GM12892 (cell line): Measurements from ENCODE around the gene CELA2A.

ENCODE experiments used
- POLR2A ChIP-seq: IDR thresholded peaks from 2 replicates; pipeline ENCODE4 v1.6.1; 2011; ENCODE audit warnings: low read depth, low read length, control low read depth
- POLR2AphosphoS5 ChIP-seq: IDR thresholded peaks from 2 replicates; pipeline ENCODE4 v1.6.1; 2011; ENCODE audit warnings: low read depth, low read length, control low read depth

DNA sequence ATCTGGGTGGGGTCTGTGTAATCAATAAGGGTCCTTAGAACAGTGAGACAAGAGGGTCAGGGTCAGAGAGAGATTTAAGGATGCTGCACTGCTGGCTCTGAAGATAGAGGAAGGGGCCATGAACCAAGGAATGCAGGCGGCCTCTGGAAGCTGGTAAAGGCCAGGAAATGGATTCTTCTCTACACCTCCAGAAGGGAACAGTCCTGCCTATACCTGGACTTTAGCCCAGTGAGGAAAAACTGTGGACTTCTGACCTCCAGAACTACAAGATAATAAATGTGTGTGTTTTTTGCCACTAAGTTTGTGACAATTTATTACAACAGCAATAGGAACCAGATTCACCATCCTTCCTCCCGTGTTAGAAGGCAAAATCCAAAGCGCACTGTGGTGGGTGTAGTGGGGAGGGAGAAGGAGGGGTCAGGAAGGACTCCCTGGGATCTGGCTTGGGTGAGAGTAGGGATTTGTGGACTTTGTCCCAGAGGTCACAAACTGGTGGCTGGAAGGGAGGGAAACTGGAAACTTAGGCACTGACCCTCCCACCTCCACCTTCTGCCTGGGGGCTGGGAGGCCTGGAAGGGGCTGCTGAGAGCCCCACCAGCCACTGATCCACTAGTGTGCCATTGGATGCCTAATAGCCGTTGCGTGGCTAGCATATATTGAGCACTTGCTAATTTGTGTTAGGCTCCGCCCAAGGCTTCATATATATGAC, 5.4 kb upstream of the CELA2A start:
- TF ChIP-seq POLR2AphosphoS5 (no peak), POLR2A (no peak)
